Measurements from ENCODE around the gene PIP5K1B. TPM values are rescaled to one million over a fixed set of nuclear protein-coding genes. Genes with fewer than 3 reads are reported as not detected.
"Not testable (repeated sequence)": the region's sequence is repeated elsewhere in the genome, so short reads cannot be mapped to it uniquely, and the experiment has no call there.

Gene PIP5K1B
- total RNA-seq, 1 donor from 2014 or later, result 0.71 TPM

DNA sequence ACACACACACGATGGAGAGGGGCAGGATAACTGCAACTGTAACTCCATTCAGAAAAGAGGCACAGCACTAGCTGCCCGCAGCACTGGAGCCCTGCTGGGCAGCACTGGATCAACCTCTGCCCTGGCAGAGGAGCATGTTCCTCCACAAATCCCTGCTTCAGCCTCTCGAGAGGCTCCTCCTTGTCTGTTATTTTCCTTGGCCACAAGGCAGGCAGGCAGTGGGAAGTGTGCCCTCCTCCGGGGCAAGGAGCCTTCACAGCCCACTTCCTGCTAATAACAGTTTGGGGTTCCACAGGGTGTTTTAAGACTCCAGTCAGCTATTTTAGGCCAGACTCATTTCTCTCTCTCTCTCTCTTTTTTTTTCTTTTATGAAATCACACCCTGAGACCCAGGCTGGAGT, 342.3 kb downstream of the PIP5K1B start:
- no peak overlapping the region for H3K4me3 ChIP-seq (ENCODE audit: low read depth, low read length)
- TF ChIP-seq, protein P1, sequence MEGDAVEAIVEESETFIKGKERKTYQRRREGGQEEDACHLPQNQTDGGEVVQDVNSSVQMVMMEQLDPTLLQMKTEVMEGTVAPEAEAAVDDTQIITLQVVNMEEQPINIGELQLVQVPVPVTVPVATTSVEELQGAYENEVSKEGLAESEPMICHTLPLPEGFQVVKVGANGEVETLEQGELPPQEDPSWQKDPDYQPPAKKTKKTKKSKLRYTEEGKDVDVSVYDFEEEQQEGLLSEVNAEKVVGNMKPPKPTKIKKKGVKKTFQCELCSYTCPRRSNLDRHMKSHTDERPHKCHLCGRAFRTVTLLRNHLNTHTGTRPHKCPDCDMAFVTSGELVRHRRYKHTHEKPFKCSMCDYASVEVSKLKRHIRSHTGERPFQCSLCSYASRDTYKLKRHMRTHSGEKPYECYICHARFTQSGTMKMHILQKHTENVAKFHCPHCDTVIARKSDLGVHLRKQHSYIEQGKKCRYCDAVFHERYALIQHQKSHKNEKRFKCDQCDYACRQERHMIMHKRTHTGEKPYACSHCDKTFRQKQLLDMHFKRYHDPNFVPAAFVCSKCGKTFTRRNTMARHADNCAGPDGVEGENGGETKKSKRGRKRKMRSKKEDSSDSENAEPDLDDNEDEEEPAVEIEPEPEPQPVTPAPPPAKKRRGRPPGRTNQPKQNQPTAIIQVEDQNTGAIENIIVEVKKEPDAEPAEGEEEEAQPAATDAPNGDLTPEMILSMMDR (IDR thresholded peaks at IDR 0.05; ENCODE audit: insufficient read depth, low read length, poor library complexity, severe bottlenecking), result no peak

DNA sequence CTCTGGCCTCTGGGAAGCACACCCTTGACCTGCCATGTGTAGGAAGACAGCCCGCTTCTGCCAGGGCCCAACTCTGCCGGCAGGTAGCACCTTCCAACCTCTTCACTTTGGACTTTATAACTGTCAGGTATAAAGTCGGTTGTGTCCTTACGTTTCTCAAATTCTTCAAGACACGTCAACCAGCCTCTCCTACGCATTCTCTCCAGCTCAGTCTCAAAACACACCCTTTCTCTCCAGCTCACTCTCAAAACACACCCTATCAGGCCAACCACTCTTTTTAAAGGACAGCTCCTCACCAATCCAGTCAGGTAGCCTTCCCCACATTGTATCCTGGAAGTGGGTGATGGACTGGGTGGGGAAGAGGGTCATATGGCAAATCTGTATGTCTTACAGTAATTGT, 344.1 kb downstream of the PIP5K1B start:
- DNase-seq (ENCODE audit: low read depth), result no peak
- H3K36me3 ChIP-seq (ENCODE audit: control insufficient read depth, insufficient read depth, low read length), result no peaks in the 10 kb centered on the region
- H3K27me3 ChIP-seq (ENCODE audit: control insufficient read depth, insufficient read depth, low read length), result no peaks in the 10 kb centered on the region
- TF ChIP-seq, protein P1 (IDR thresholded peaks at IDR 0.05; ENCODE audit: insufficient read depth, low read length, poor library complexity, severe bottlenecking), result no peak
- H3K4me3 ChIP-seq (ENCODE audit: low read depth, low read length), result no peak overlapping the region

More for the DNA sequence above, 342.3 kb downstream of the PIP5K1B start:
- Histone ChIP-seq H3K36me3 (ENCODE audit: control insufficient read depth, insufficient read depth, low read length) (no peaks in the 10 kb centered on the region), H3K27me3 (ENCODE audit: control insufficient read depth, insufficient read depth, low read length) (no peaks in the 10 kb centered on the region)
- no peak for DNase-seq (ENCODE audit: low read depth)

DNA sequence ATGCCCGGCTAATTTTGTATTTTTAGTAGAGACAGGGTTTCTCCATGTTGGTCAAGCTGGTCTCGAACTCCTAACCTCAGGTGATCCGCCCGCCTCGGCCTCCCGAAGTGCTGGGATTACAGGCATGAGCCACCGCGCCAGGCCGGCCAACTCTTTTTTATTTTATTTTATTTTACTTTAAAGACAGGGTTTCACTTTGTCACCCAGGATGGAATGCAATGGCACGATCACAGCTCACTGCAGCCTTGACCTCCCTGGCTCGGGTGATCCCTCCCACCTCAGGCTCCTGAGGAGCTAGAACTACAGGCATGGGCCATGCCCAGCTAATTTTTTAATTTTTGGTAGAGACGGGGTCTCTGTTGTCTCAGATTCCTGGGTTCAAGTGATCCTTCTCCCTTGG, 345.9 kb downstream of the PIP5K1B start:
- H3K36me3 ChIP-seq (ENCODE audit: control insufficient read depth, insufficient read depth, low read length); H3K4me3 ChIP-seq (ENCODE audit: low read depth, low read length); H3K27me3 ChIP-seq (ENCODE audit: control insufficient read depth, insufficient read depth, low read length); DNase-seq (ENCODE audit: low read depth): not testable (repeated sequence)

DNA sequence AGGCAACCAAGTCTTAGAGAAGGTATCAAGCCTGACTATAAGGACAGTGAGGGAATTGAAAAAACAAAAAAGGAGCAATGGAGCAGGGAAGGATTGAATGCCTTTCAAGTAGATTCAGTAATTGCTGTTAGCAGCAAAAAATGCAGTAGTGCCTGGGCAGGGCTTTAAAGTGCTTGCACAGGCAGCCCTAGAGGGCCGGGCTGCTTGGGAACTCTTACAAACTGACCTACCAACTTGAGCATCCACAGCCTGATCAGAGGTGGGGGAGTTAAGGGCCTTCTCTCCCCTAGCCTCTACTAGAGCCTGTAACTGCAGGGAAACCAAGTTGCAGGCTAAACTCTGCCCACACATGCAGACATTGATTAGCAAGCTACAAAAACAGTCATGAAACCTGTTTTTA, 349.9 kb downstream of the PIP5K1B start:
- no peaks in the 10 kb centered on the region for H3K36me3 ChIP-seq (ENCODE audit: control insufficient read depth, insufficient read depth, low read length)
- TF ChIP-seq, protein P1 (IDR thresholded peaks at IDR 0.05; ENCODE audit: insufficient read depth, low read length, poor library complexity, severe bottlenecking), result no peak
- no peaks in the 10 kb centered on the region for H3K27me3 ChIP-seq (ENCODE audit: control insufficient read depth, insufficient read depth, low read length)
- no peak for DNase-seq (ENCODE audit: low read depth)
- no peak overlapping the region for H3K4me3 ChIP-seq (ENCODE audit: low read depth, low read length)

DNA sequence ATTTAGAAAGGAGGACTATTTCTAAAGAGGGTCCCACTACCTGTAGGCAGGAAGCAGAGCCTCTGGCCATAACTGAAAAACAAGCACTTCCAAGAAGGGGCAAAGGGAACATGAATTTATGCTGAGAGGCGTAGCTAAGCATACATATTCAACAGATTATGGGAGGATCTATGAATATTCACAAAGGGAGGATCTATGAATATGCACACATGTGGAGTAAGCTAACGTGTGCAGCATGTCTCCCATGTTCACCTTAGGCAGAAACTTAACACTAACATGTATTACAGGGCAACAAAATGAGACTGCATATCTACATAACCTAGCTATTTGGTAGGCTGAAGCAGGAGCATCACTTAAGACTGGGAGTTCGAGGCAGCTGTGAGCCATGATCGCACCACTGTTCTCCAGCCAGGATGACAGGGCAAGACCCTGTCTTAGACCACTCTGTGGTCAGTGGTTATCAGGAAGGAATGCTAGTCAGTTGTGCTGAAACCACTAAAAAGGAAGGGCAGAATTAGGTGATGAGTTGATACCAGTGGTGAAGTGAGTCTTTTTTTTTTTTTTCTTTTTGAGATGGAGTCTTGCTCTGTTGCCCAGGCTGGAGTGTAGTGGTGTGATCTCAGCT, 351.3 kb downstream of the PIP5K1B start:
- Histone ChIP-seq H3K4me3 (ENCODE audit: low read depth, low read length) (no peak overlapping the region), H3K27me3 (ENCODE audit: control insufficient read depth, insufficient read depth, low read length) (no peaks in the 10 kb centered on the region), H3K36me3 (ENCODE audit: control insufficient read depth, insufficient read depth, low read length) (no peaks in the 10 kb centered on the region)
- TF ChIP-seq, protein P1 (IDR thresholded peaks at IDR 0.05; ENCODE audit: insufficient read depth, low read length, poor library complexity, severe bottlenecking), result no peak
- no peak for DNase-seq (ENCODE audit: low read depth)

DNA sequence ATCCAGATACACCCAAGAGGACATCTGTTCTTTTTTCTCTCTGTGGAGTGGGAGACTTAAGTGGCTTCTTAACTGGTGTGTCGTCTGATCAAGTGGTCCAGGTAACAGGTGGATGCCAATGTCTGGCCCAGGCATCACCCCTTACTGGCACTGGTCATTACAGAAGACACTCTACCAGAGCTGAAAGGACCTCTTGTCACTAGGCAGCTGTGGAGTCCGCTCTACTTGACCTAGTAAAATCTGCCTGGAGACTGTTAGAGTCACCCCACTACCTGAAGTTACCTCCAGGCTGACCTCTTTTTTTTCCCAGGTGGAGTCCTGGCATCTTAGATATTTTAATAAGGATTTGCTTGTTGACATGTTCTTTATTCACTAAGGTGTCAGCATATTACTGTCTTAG, 353.1 kb downstream of the PIP5K1B start:
- Histone ChIP-seq H3K27me3 (ENCODE audit: control insufficient read depth, insufficient read depth, low read length) (no peaks in the 10 kb centered on the region), H3K36me3 (ENCODE audit: control insufficient read depth, insufficient read depth, low read length) (no peaks in the 10 kb centered on the region), H3K4me3 (ENCODE audit: low read depth, low read length) (no peak overlapping the region)
- DNase-seq (ENCODE audit: low read depth), result no peak
- TF ChIP-seq, protein P1 (IDR thresholded peaks at IDR 0.05; ENCODE audit: insufficient read depth, low read length, poor library complexity, severe bottlenecking), result no peak

Other genes with a start within 250 kb of the PIP5K1B start
- not detected in 2 replicates for gene TMEM252, start 164.4 kb upstream of the PIP5K1B start, total RNA-seq

All from kidney epithelial cell (primary cell).